Spleen (tissue), 3 donors: ENCODE measurements around the gene PSMD1.

Experiments
- POLR2A ChIP-seq, 3 donors: fragments of 450-650 bp; IDR thresholded peaks; one replicate each; pipeline ENCODE4 v1.5.1; 2017; ENCODE audit warnings: antibody characterized with exemption in 3 of 3, mild to moderate bottlenecking in 1 of 3
- POLR2AphosphoS5 ChIP-seq, 3 donors: sonication (generic); formaldehyde crosslinking; IDR thresholded peaks; one replicate each; pipeline ENCODE4 v1.5.1; 2017; ENCODE audit warnings: antibody characterized with exemption in 3 of 3

GRCh38 chr2:231100990-231101389 lies 44.3 kb downstream of the PSMD1 start:
- TF ChIP-seq POLR2AphosphoS5 (IDR thresholded peaks at IDR 0.05), result no peak
- no peak for TF ChIP-seq POLR2A (IDR thresholded peaks at IDR 0.05)
